Trophoblast cell (in vitro differentiated cells and primary cell): ENCODE measurements around the gene EPHB1.

ENCODE experiments used
- DNase-seq, 2 donors: peaks; one replicate each; pipeline ENCODE4 v3.0.0-alpha.2; 2016
- H2AFZ ChIP-seq: 2 replicates; pipeline ENCODE4 v1.6.1; 2013; ENCODE audit warnings: low read length, moderate library complexity, mild to moderate bottlenecking; ENCODE audit not compliant: insufficient read depth, poor library complexity
- H2AK5ac ChIP-seq: 2 replicates; pipeline ENCODE4 v1.6.1; 2013; ENCODE audit warnings: mild to moderate bottlenecking, low read length
- H2BK120ac ChIP-seq: 2 replicates; pipeline ENCODE4 v1.6.1; 2013; ENCODE audit warnings: low read length, mild to moderate bottlenecking, moderate library complexity; ENCODE audit not compliant: insufficient read depth, poor library complexity
- H2BK12ac ChIP-seq: 2 replicates; pipeline ENCODE4 v1.6.1; 2013; ENCODE audit warnings: mild to moderate bottlenecking, low read length, moderate library complexity
- H2BK5ac ChIP-seq: 2 replicates; pipeline ENCODE4 v1.6.1; 2013; ENCODE audit warnings: low read length, low read depth, moderate library complexity, mild to moderate bottlenecking; ENCODE audit not compliant: poor library complexity
- H3K14ac ChIP-seq: 2 replicates; pipeline ENCODE4 v1.6.1; 2013; ENCODE audit warnings: mild to moderate bottlenecking, low read length
- H3K18ac ChIP-seq: 2 replicates; pipeline ENCODE4 v1.6.1; 2013; ENCODE audit warnings: mild to moderate bottlenecking, low read length
- H3K23ac ChIP-seq: 2 replicates; pipeline ENCODE4 v1.6.1; 2013; ENCODE audit warnings: low read length
- H3K27ac ChIP-seq: 2 replicates; pipeline ENCODE4 v1.5.1; 2013; ENCODE audit warnings: low read depth, mild to moderate bottlenecking, inconsistent platforms, low read length, moderate library complexity
- H3K27me3 ChIP-seq: 2 replicates; pipeline ENCODE4 v1.6.1; 2013; ENCODE audit warnings: inconsistent platforms, mild to moderate bottlenecking, low read length, moderate library complexity; ENCODE audit not compliant: insufficient read depth
- H3K36me3 ChIP-seq, 2 experiments: 1 replicate in 1 of 2; 2 replicates in 1 of 2; pipeline ENCODE4 v1.6.1; 2013; ENCODE audit warnings: low read length in 2 of 2, mild to moderate bottlenecking in 2 of 2, moderate library complexity in 1 of 2; ENCODE audit not compliant: insufficient read depth in 2 of 2, control insufficient read depth in 1 of 2
- H3K4ac ChIP-seq: 2 replicates; pipeline ENCODE4 v1.6.1; 2013; ENCODE audit warnings: low read depth, mild to moderate bottlenecking, low read length, moderate library complexity
- H3K4me1 ChIP-seq, 2 experiments: 1 replicate in 1 of 2; 2 replicates in 1 of 2; pipeline ENCODE4 v1.6.1; 2013; ENCODE audit warnings: low read length in 2 of 2, mild to moderate bottlenecking in 2 of 2, moderate library complexity in 1 of 2; ENCODE audit not compliant: insufficient read depth in 2 of 2, control insufficient read depth in 1 of 2
- H3K4me2 ChIP-seq: 2 replicates; pipeline ENCODE4 v1.6.1; 2013; ENCODE audit warnings: inconsistent platforms, mild to moderate bottlenecking, low read length, moderate library complexity
- H3K4me3 ChIP-seq: 2 replicates; pipeline ENCODE4 v1.5.1; 2013; ENCODE audit warnings: mild to moderate bottlenecking, low read depth, low read length, inconsistent platforms
- H3K79me1 ChIP-seq: one replicate; pipeline ENCODE4 v1.6.1; 2013; ENCODE audit warnings: low read length
- H3K79me2 ChIP-seq: 2 replicates; pipeline ENCODE4 v1.6.1; 2013; ENCODE audit warnings: low read length, mild to moderate bottlenecking; ENCODE audit not compliant: control insufficient read depth, insufficient read depth, poor library complexity
- H3K9ac ChIP-seq: 2 replicates; pipeline ENCODE4 v1.6.1; 2013; ENCODE audit warnings: mild to moderate bottlenecking, low read length
- H3K9me3 ChIP-seq: 2 replicates; pipeline ENCODE4 v1.6.1; 2013; ENCODE audit warnings: low read depth, mild to moderate bottlenecking, control low read depth, inconsistent platforms, low read length; ENCODE audit not compliant: insufficient read depth
- H4K12ac ChIP-seq: 2 replicates; pipeline ENCODE4 v1.6.1; 2013; ENCODE audit warnings: low read depth, mild to moderate bottlenecking, low read length, moderate library complexity
- H4K8ac ChIP-seq: 2 replicates; pipeline ENCODE4 v1.6.1; 2013; ENCODE audit warnings: low read depth, mild to moderate bottlenecking, low read length, moderate library complexity
- H4K91ac ChIP-seq: one replicate; pipeline ENCODE4 v1.6.1; 2013; ENCODE audit warnings: low read depth, mild to moderate bottlenecking, low read length, moderate library complexity
- WGBS: extraction: QIAGEN DNeasy Blood & Tissue Kit; methylation state at CpG from one replicate; pipeline ENCODE4 v1.1.7; 2013; ENCODE audit warnings: missing lambda C conversion rate; ENCODE audit not compliant: insufficient read length, insufficient coverage; ENCODE audit errors: extremely low coverage; 5-methylcytosine and 5-hydroxymethylcytosine counted together

Gene EPHB1

DNA sequence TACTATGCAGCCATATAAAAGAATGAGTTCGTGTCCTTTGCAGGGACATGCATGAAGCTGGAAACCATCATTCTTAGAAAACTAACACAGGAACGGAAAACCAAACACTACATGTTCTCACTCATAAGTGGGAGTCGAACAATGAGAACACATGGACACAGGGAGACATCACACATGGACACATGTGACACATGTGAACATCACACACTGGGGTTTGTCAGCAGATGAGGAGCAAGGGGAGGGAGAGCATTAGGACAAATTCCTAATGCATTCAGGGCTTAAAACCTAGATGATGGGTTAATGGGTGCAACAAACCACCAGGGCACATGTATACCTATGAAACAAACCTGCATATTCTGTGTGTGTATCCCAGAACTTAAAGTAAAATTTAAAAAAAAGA lies 408.0 kb downstream of the EPHB1 start:
- Histone ChIP-seq H3K4me2 (no peak overlapping the region), H4K8ac (no peak overlapping the region), H3K27me3 (no peaks in the 10 kb centered on the region), H2AFZ (no peak overlapping the region), H2BK12ac (no peak overlapping the region), H4K91ac (no peak overlapping the region), H3K9me3 (no peaks in the 10 kb centered on the region), H3K14ac (no peak overlapping the region), H3K27ac (no peak overlapping the region), H3K18ac (no peak overlapping the region), H4K12ac (no peak overlapping the region), H3K4ac (no peak overlapping the region), H3K9ac (no peak overlapping the region), H2AK5ac (no peak overlapping the region), H2BK120ac (no peak overlapping the region), H3K79me2 (no peaks in the 10 kb centered on the region), H3K4me1 (no peaks in the 10 kb centered on the region), H3K36me3 (peaks cover 0 to 2% of the 10 kb centered on the region in 2 experiments), H2BK5ac (no peak overlapping the region), H3K23ac (no peak overlapping the region), H3K79me1 (no peaks in the 10 kb centered on the region), H3K4me3 (no peak overlapping the region)
- DNase-seq = no peak
- no CpG with 5 or more reads among the region's 3 CpGs for WGBS

GRCh38 chr3:135213213-135213612 lies 418.2 kb downstream of the EPHB1 start:
- no peak overlapping the region for H3K23ac ChIP-seq
- H3K9ac ChIP-seq = no peak overlapping the region
- no peak overlapping the region for H4K91ac ChIP-seq
- no peak for DNase-seq
- H4K8ac ChIP-seq = no peak overlapping the region
- H2AK5ac ChIP-seq = no peak overlapping the region
- H3K79me1 ChIP-seq = no peaks in the 10 kb centered on the region
- no peak overlapping the region for H3K4me3 ChIP-seq
- no peak overlapping the region for H3K4me2 ChIP-seq
- H3K27me3 ChIP-seq = no peaks in the 10 kb centered on the region
- H3K36me3 ChIP-seq = no peaks in the 10 kb centered on the region
- H3K27ac ChIP-seq = no peak overlapping the region
- H4K12ac ChIP-seq = no peak overlapping the region
- H2BK12ac ChIP-seq = no peak overlapping the region
- H2BK5ac ChIP-seq = no peak overlapping the region
- no peak overlapping the region for H3K18ac ChIP-seq
- no peaks in the 10 kb centered on the region for H3K4me1 ChIP-seq
- no peak overlapping the region for H2BK120ac ChIP-seq
- H3K9me3 ChIP-seq = no peaks in the 10 kb centered on the region
- H3K14ac ChIP-seq = no peak overlapping the region
- no CpG with 5 or more reads among the region's 5 CpGs for WGBS
- H2AFZ ChIP-seq = no peak overlapping the region
- H3K79me2 ChIP-seq = no peaks in the 10 kb centered on the region
- no peak overlapping the region for H3K4ac ChIP-seq

GRCh38 chr3:135213822-135214221 lies 418.8 kb downstream of the EPHB1 start:
- H2BK12ac ChIP-seq = no peak overlapping the region
- no peak overlapping the region for H3K4me2 ChIP-seq
- no peak overlapping the region for H3K9ac ChIP-seq
- no peak overlapping the region for H4K8ac ChIP-seq
- no peak overlapping the region for H3K4ac ChIP-seq
- WGBS = no CpG with 5 or more reads among the region's 5 CpGs
- H2BK120ac ChIP-seq = no peak overlapping the region
- DNase-seq = no peak
- H2BK5ac ChIP-seq = no peak overlapping the region
- no peak overlapping the region for H3K4me3 ChIP-seq
- no peak overlapping the region for H3K23ac ChIP-seq
- H3K9me3 ChIP-seq = no peaks in the 10 kb centered on the region
- H3K27ac ChIP-seq = no peak overlapping the region
- no peak overlapping the region for H3K14ac ChIP-seq
- H2AFZ ChIP-seq = no peak overlapping the region
- H4K91ac ChIP-seq = no peak overlapping the region
- no peaks in the 10 kb centered on the region for H3K36me3 ChIP-seq
- H4K12ac ChIP-seq = no peak overlapping the region
- H3K27me3 ChIP-seq = no peaks in the 10 kb centered on the region
- no peaks in the 10 kb centered on the region for H3K79me2 ChIP-seq
- no peak overlapping the region for H2AK5ac ChIP-seq
- no peaks in the 10 kb centered on the region for H3K79me1 ChIP-seq
- no peaks in the 10 kb centered on the region for H3K4me1 ChIP-seq
- no peak overlapping the region for H3K18ac ChIP-seq

DNA sequence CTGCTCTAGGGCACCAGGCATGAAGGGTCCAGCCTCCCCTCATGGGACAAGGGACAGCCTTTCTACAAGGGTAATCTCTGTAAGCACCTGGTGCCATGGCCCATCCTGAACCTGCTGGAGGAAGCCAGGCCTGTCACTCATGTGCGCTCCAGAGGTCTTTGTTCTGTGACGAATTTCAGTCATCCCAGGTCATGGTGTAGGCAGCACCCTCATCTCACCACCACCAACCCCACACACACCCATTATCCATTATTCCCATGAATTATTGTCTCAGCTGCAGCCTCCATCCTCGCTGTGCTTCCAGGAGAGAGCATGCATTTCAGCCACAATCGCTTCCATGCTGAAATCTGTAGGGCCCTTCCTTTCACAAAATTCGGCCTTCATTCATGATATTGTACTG lies 419.3 kb downstream of the EPHB1 start:
- no peak overlapping the region for H2BK5ac ChIP-seq
- no peak overlapping the region for H2BK12ac ChIP-seq
- no peak overlapping the region for H3K9ac ChIP-seq
- H3K18ac ChIP-seq = no peak overlapping the region
- no peaks in the 10 kb centered on the region for H3K79me2 ChIP-seq
- H4K91ac ChIP-seq = no peak overlapping the region
- no peak for DNase-seq
- no CpG with 5 or more reads among the region's 5 CpGs for WGBS
- no peak overlapping the region for H3K4me2 ChIP-seq
- H3K36me3 ChIP-seq = no peaks in the 10 kb centered on the region
- H3K27me3 ChIP-seq = no peaks in the 10 kb centered on the region
- no peaks in the 10 kb centered on the region for H3K79me1 ChIP-seq
- no peak overlapping the region for H4K8ac ChIP-seq
- H3K14ac ChIP-seq = no peak overlapping the region
- no peak overlapping the region for H2AK5ac ChIP-seq
- no peak overlapping the region for H3K4ac ChIP-seq
- H3K27ac ChIP-seq = no peak overlapping the region
- no peak overlapping the region for H2AFZ ChIP-seq
- H4K12ac ChIP-seq = no peak overlapping the region
- H3K9me3 ChIP-seq = no peaks in the 10 kb centered on the region
- no peak overlapping the region for H2BK120ac ChIP-seq
- no peak overlapping the region for H3K23ac ChIP-seq
- no peaks in the 10 kb centered on the region for H3K4me1 ChIP-seq
- H3K4me3 ChIP-seq = no peak overlapping the region
